Aorta (tissue), 5 donors: ENCODE data around the gene DNAJB11. TPM values are rescaled to one million over a fixed set of nuclear protein-coding genes. Genes with fewer than 3 reads are reported as not detected.
A peak's percentile ranks its signal among the peaks of the same experiment; 100 is the strongest.

Experiments
- ATAC-seq: fragments of 200-7000 bp; cut with Tn5 transposase; one replicate; pipeline ENCODE4 v1.9.1; 2022; ENCODE audit warnings: moderate library complexity; ENCODE audit not compliant: low FRiP score
- DNase-seq, 2 donors: peaks; one replicate each; pipeline ENCODE4 v3.0.0-alpha.2; 2020
- H3K27ac ChIP-seq, 2 donors: one replicate each; pipeline ENCODE4 v1.5.1; 2013; ENCODE audit warnings: low read length in 2 of 2, mild to moderate bottlenecking in 2 of 2, moderate library complexity in 2 of 2, control low read depth in 1 of 2, inconsistent platforms in 1 of 2, low read depth in 1 of 2
- H3K27me3 ChIP-seq, 2 donors: one replicate each; pipeline ENCODE4 v1.6.1; 2013; ENCODE audit warnings: control low read depth in 1 of 2, low read length in 1 of 2, mild to moderate bottlenecking in 1 of 2, moderate library complexity in 1 of 2; ENCODE audit not compliant: insufficient read depth in 2 of 2, control insufficient read depth in 1 of 2
- H3K36me3 ChIP-seq, 2 donors: one replicate each; pipeline ENCODE4 v1.6.1; 2013; ENCODE audit warnings: control low read depth in 1 of 2, low read length in 1 of 2, mild to moderate bottlenecking in 1 of 2; ENCODE audit not compliant: insufficient read depth in 2 of 2, control insufficient read depth in 1 of 2
- H3K4me1 ChIP-seq, 2 donors: one replicate each; pipeline ENCODE4 v1.6.1; 2013; ENCODE audit warnings: low read length in 2 of 2, control low read depth in 1 of 2, mild to moderate bottlenecking in 1 of 2, moderate library complexity in 1 of 2; ENCODE audit not compliant: insufficient read depth in 2 of 2, control insufficient read depth in 1 of 2
- H3K4me3 ChIP-seq, 2 donors: one replicate each; pipeline ENCODE4 v1.5.1; 2013; ENCODE audit warnings: low read length in 2 of 2, control low read depth in 1 of 2, mild to moderate bottlenecking in 1 of 2
- H3K9me3 ChIP-seq: one replicate; pipeline ENCODE4 v1.6.1; 2013; ENCODE audit warnings: mild to moderate bottlenecking, low read length; ENCODE audit not compliant: control insufficient read depth
- WGBS, 2 donors: extraction: QIAGEN DNeasy Blood & Tissue Kit; methylation state at CpG; one replicate each; pipeline ENCODE4 v1.1.7; 2013; 5-methylcytosine and 5-hydroxymethylcytosine counted together
- intact Hi-C, 2 donors: fragments of 100-400 bp; cut with DNase I; formaldehyde crosslinking; loops; one replicate each; pipeline versions ENCODE4 v1.14.2 to v1.15.0; 2022
- long read RNA-seq, 2 donors: library from polyadenylated mRNA; unstranded; transcript quantifications; one replicate each; pipeline ENCODE4 v2.0.0, GENCODE V29; 2020 to 2021
- polyA plus RNA-seq, 2 donors: library from polyadenylated mRNA; stranded (reverse); fragments of 200-250 nt; gene quantifications; one replicate each; pipeline ENCODE4 v1.2.3, GENCODE V29; 2013
- total RNA-seq, 2 donors: library from RNA; stranded (reverse); fragmentation: NEBNext Ultra II Directional; extraction: Animal tissue kit (Norgen Biotek cat#: 25700); gene quantifications; one replicate each; pipeline ENCODE4 v1.2.1, GENCODE V29; 2021
- donor health status: healthy with polysubstance abuse.
- donor health status: Bipolar disorder and iron deficiency.
- donor health status: DM: no; HTN: no; CAD: no.
- donor health status: DM: no; HTN: no; CAD: no.
- donor health status: DM: yes; HTN: yes; CAD: no.

Gene DNAJB11
- total RNA-seq: 10 to 100 TPM; 35.0 to 47.0 TPM
- polyA plus RNA-seq: 10 to 100 TPM; 36.7 to 40.2 TPM
- long read RNA-seq, donor 1, transcript DNAJB11-201 (10 exons, 1,688 nt): major isoform, 243 of 251 reads
- long read RNA-seq, donor 1, partial matches to known transcripts: 5 of 251 reads
- long read RNA-seq, donor 1, other reads (novel, unspliced or antisense): 3 of 251 reads
- long read RNA-seq, donor 2, transcript DNAJB11-201 (10 exons, 1,688 nt): major isoform, 24 of 28 reads
- long read RNA-seq, donor 2, partial matches to known transcripts: 4 of 28 reads
- long read RNA-seq, donor 2, other reads (novel, unspliced or antisense): 0 of 28 reads

DNA sequence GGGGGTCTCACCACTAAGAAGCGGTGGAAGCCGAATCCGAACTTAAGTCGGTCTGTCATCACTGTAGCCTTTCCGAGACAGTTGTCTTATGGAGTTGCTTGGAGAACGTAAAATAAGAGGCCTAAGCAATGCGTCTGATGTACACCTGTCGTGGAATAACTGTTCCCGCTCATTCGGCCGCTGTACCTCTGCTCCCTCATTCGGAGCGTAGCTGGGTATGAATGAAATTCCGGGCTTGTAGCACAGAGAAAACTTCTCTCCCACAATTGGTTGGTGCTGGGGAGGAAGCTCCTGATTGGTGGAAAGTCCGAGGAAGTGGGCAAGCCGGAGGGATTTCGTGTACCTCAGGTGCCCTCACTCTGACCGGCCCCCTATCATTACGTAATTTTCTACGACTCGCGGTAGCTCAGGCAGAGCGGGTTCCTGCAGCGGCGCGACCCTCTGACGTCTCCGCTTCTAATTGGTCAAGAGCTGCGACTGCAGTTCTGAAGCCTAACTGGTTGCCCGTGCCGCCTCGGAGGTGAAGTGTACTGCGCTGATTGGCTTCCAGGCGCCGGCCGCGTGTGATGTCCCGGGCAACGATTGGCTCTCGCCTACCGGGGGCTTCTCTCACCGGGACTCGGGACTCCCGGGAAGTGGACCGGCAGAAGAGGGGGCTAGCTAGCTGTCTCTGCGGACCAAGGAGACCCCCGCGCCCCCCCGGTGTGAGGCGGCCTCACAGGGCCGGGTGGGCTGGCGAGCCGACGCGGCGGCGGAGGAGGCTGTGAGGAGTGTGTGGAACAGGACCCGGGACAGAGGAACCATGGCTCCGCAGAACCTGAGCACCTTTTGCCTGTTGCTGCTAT, at the start of gene DNAJB11:
Gene DNAJB11 (plus strand): TSS at position 625 of the 845 bp plus-strand sequence. CDS start 178 bp downstream, at position 803.
- ATAC-seq: peak; percentile 97
- peaks cover 0 to 3% of the 10 kb centered on the region in 2 donors for H3K4me1 ChIP-seq
- intact Hi-C loops: loop anchor here in 1 of 2 donors (10.0 kb wide), 1 partner anchor 916 kb away; no protein-coding TSS in a partner anchor

DNA sequence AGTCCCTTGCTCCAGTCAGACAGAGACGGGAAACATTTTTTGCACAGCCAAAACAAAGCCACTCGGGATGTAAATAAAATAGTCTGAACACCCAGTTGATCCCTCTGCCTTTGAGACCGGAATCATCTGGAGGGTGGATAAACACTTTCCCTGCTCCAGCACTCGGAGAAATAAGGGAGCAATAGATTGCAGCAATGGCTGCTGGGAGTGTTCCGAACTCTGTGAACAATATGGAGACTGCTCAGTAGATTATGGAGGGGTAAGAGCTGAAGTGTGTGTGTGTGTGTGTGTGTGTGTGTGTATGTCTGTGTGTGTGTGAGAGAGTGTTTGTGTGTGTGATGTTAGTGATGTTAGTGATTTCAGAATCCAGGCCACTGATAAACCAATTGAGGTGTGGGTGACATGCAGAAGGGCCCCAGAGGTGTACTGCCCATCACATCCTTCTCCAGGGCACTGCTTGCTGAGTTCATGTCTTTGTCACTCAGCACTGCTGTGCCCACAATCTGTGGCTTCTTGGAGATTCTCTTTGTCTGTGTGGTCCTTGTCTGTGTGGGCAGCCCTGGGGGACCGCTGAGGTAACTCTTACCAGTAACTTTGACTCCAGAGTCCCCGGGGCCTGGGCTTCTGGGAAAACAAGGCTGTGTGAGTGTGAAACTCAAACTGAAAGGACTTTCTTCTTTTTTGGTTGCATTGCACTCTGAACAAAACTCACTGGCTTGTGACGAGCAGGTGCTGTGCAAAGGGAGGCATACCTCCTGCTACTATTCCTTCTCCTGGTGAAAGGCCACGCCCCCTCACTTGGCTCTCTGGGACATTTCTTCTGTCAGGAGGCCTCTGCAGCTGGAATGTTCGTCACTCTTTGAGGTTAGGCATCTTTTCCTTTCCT, 49.3 kb upstream of the DNAJB11 start:
- DNase-seq (no peak), ATAC-seq (no peak)
- H3K27ac ChIP-seq: no peak overlapping the region
- no peaks in the 10 kb centered on the region for H3K36me3 ChIP-seq
- H3K4me1 ChIP-seq: no peaks in the 10 kb centered on the region
- 79 to 80% methylated on average over 10 of the region's 10 CpGs for WGBS, 2 donors
- no peak overlapping the region for H3K4me3 ChIP-seq
- intact Hi-C loops: no loop called here
- no peaks in the 10 kb centered on the region for H3K27me3 ChIP-seq
- peaks cover 3% of the 10 kb centered on the region for H3K9me3 ChIP-seq

More for the DNA sequence above, at the start of gene DNAJB11:
- 0% methylated on average over 59 of the region's 59 CpGs for WGBS, 2 donors
- Histone ChIP-seq H3K4me3 (peak within 1 kb of the TSS; percentile 59 to 67), H3K27ac (peak within 1 kb of the TSS in 1 of 2 donors; percentile 71), H3K27me3 (no peaks in the 10 kb centered on the region), H3K36me3 (no peaks in the 10 kb centered on the region), H3K9me3 (no peaks in the 10 kb centered on the region)
- DNase-seq: peak; percentile 100

DNA sequence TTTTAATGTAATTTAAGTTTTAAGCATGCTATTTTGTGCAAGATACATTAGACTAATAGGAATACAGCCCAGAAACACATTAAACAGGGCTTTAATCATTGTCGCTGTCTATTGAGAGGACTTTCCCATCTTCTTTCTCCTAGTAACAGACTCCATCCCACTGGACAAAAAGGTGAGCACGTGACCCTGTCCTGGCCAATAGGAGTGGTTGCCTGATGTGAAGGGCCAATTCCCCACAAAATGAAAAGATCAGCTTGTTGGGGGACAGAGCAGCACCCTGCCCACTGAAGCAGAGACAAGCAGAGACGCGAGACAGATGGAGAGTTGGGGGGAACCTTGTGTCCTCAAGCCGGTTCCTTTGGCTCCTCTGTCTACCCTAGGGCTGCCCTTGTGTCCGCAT, 47.5 kb upstream of the DNAJB11 start:
- intact Hi-C loops: no loop called here
- Histone ChIP-seq H3K9me3 (no peaks in the 10 kb centered on the region), H3K36me3 (no peaks in the 10 kb centered on the region), H3K27me3 (no peaks in the 10 kb centered on the region), H3K27ac (no peak overlapping the region), H3K4me3 (no peak overlapping the region), H3K4me1 (no peaks in the 10 kb centered on the region)
- DNase-seq (no peak), ATAC-seq (no peak)
- WGBS, 2 donors: 92 to 95% methylated on average over 6 of the region's 6 CpGs

DNA sequence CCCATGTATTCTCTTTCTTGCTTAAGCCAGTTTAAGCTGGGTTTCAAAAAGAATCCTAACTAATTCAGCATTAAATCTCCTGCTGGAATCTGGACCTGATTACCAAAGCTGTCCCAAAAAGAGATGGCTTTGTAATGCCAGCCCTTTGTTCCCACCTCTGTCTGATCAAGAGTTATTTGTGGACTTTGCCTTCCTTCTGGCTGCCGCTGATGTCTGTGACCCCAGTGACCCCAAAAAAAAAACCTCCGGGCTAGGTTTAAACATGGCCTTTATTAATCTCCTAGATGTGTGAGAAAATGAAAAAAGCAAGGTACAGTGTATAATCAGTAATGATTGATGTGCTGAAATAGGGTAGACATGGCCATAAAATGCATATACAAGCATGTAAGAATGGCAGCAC, 47.1 kb upstream of the DNAJB11 start:
- H3K27ac ChIP-seq: no peak overlapping the region
- no peaks in the 10 kb centered on the region for H3K27me3 ChIP-seq
- no peaks in the 10 kb centered on the region for H3K36me3 ChIP-seq
- intact Hi-C loops: no loop called here
- H3K9me3 ChIP-seq: no peaks in the 10 kb centered on the region
- DNase-seq (no peak), ATAC-seq (no peak)
- H3K4me1 ChIP-seq: no peaks in the 10 kb centered on the region
- H3K4me3 ChIP-seq: no peak overlapping the region
- 25 to 33% methylated on average over 2 of the region's 2 CpGs for WGBS, 2 donors

DNA sequence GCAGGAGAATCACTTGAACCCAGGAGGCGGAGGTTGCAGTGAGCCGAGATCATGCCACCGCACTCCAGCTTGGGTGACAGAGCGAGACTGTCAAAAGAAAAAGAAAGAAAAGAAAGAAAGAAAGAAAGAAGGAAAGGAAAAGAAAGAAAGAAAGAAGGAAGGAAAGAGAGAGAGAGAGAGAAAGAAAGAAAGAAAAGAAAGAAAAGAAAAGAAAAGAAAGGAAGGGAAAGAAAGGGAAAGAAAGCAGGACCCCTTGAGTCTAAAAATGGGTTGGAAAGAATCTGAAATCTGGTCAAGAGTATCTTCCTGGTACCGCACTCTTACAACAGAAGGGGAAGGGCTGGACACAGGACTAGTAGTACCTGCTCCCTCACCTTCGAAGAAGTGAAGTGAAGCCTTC, 45.9 kb upstream of the DNAJB11 start:
- Histone ChIP-seq H3K4me1 (no peaks in the 10 kb centered on the region), H3K9me3 (no peaks in the 10 kb centered on the region), H3K36me3 (no peaks in the 10 kb centered on the region), H3K4me3 (no peak overlapping the region), H3K27ac (no peak overlapping the region), H3K27me3 (no peaks in the 10 kb centered on the region)
- WGBS, 2 donors: 96 to 98% methylated on average over 6 of the region's 6 CpGs
- ATAC-seq (no peak), DNase-seq (no peak)
- intact Hi-C loops: no loop called here

DNA sequence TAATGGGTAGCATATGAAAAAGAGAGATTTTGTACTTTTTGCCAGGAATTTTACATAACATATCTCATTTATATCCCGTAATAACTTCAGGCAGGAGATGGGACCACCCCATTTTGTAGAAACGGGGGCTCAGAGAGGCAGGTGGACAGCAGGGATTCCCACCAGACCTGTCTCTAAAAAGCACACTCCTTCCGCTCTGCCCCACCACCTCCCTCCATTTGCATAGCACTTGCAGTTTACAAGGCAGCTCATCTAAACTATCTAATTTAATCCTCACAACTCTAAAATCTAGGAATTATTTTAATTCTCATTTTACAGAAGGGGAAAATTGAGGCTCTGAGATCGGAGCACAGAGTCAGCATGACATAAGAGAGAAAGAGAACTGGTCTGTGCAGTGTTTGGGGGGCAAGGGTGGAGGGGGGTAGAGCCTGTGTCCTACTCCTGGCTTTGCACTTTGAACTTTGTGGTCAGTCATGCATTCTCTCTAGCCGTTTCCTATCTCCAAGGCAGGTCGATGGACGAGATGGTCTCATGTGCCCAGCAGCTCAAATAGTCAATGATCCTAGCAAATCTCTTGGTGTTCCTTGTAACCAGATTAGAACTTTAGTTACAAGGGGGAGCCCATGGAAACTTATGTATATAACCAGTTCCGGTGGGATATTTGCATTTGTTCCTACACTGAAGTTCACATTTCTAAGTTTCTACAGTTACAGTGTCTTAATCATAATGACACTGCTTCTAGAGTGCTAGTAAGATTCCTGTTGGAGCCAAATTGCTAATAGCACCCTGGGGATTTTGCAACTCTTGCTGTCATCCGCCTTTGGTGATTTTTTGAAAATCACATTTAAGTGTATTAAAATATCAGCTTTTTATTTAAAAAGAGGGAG, 44.9 kb upstream of the DNAJB11 start:
- Histone ChIP-seq H3K36me3 (no peaks in the 10 kb centered on the region), H3K4me1 (no peaks in the 10 kb centered on the region), H3K4me3 (no peak overlapping the region), H3K27me3 (no peaks in the 10 kb centered on the region), H3K27ac (no peak overlapping the region), H3K9me3 (no peaks in the 10 kb centered on the region)
- WGBS, 2 donors: 71 to 74% methylated on average over 9 of the region's 9 CpGs
- ATAC-seq (no peak), DNase-seq (no peak)
- intact Hi-C loops: no loop called here

DNA sequence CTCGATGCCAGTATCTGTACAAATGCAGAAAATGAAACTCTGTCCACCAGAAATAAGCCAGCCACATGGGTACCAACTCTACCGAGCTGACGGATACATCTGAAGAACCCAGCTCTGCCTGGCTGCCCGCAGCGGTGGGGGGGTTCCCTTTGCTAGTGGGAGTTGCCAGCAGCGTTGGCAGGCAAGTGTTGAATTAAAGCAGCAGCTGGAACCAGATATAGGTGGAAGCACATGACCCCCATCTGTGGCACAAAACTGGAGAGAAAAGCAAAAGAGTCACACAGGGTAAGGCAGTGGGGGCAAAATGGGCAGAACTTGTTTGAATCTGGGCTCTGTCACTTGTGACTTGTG, 44.3 kb upstream of the DNAJB11 start:
- no peaks in the 10 kb centered on the region for H3K36me3 ChIP-seq
- 6 to 9% methylated on average over 6 of the region's 6 CpGs for WGBS, 2 donors
- H3K27ac ChIP-seq: no peak overlapping the region
- ATAC-seq (no peak), DNase-seq (no peak)
- no peak overlapping the region for H3K4me3 ChIP-seq
- H3K9me3 ChIP-seq: no peaks in the 10 kb centered on the region
- intact Hi-C loops: no loop called here
- H3K4me1 ChIP-seq: no peaks in the 10 kb centered on the region
- H3K27me3 ChIP-seq: no peaks in the 10 kb centered on the region
